ENCODE results near the gene PCNX2. TPM values are rescaled to one million over a fixed set of nuclear protein-coding genes. Genes with fewer than 3 reads are reported as not detected.
"Not testable (repeated sequence)": the region's sequence is repeated elsewhere in the genome, so short reads cannot be mapped to it uniquely, and the experiment has no call there.

Gene PCNX2
- total RNA-seq, 1 donor from 2014 or later, result 4.9 TPM

DNA sequence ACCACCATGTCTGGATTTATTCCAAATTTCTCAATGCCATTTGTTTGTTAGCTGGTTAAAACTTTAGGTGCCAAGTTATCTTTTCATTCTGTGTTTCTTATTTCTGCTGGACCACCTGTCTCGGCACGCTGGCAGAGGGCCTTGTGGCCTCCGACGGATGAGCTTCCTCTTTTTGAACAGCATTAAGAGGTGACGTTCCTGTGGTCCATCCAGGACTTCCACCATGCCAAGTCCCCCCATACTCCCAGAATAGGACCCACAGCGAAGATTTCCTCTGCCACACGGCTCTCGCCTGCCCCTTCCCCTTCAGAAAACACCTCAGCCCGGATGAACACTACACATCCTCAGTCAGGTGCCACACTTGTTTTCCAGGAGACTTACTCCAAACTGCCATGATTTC, 271.3 kb downstream of the PCNX2 start:
- DNase-seq (ENCODE audit: low read depth, low spot score), result no peak

DNA sequence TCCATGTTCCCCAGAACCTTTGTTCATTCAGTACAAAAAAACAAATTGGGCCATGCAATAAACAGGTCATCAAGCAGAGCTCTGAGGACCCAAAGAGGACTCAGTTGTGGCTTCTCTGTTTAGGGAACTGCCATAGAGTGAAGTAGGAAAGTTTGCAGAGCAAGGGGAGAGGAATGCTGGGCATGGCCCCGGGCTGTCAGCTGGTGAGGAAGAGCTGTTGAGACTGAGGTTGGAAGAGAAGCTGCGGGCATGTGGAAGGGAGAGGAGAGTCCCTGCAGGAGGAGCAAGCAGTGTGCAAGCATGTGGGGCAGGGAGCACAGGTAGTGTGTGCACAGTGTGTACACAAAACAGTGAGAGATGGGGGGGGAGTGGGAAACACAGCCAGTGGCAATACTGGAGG, 273.3 kb downstream of the PCNX2 start:
- no peak for DNase-seq (ENCODE audit: low read depth, low spot score)

DNA sequence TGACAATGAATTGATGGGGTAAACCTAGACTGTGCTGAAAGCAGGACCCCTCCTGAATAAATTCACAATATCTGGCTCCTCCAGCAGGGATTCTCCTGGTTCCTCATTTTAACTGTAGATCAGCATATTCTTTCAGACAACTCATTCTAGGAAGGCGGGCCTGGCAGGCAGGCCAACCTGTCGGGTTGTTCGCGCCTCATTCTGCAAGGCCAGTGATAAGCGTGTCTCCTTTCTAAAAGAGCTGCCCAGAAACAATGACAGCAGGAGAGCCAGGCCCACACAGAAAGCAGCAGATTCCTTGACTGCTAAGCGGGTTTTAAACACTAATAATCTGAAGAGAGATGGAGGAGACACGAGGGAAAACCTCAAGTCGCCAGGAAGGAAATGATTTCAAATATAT, 275.1 kb downstream of the PCNX2 start:
- no peak for DNase-seq (ENCODE audit: low read depth, low spot score)

GRCh38 chr1:233019778-233020325, 275.7 kb downstream of the PCNX2 start:
- DNase-seq (ENCODE audit: low read depth, low spot score), result no peak

- no peak for DNase-seq (ENCODE audit: low read depth, low spot score)
Observed at GRCh38 chr1:233019083-233019482, 276.4 kb downstream of the PCNX2 start.

- no peak for DNase-seq (ENCODE audit: low read depth, low spot score)
Observed at GRCh38 chr1:233016798-233017197, 278.7 kb downstream of the PCNX2 start.

DNA sequence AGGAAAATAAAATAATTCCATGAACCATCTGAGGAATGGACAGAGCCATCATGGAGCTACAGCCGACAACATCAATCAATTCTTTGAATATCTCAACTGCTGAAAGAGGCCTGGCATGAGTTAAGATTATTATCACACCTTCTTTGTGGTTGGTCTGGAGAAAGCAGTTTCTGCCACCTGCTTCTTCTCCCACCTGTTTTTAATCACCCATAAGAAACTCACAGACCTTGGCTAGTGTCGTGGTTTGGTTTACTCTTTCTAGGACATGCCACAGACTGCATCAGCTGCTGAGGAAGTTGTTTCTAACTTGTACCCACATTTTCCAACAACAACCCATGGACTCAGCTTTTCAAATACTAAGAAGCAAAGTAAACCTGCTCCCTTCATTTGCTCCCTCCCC, 279.6 kb downstream of the PCNX2 start:
- DNase-seq (ENCODE audit: low read depth, low spot score), result no peak

DNA sequence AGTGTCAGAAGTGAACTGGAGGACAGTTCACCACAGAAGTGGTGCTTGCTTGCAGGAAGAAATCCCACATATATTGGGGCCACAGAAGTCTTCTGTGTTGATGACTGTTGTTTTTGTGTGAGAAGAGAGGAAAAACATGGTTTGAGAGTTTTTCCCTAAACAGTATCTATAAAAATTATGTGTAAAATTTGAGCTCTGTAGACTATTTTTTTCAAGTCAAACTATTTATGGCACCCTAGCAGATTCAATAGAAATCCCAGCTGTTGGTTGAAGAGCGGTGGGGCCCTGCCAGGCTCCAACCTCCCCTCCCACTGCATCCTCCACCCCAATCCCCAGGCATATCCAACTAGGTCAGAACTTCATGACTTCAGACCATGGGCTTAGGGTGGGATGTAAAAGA, 283.5 kb downstream of the PCNX2 start:
- no peak for DNase-seq (ENCODE audit: low read depth, low spot score)

- DNase-seq (ENCODE audit: low read depth, low spot score), result no peak
Observed at GRCh38 chr1:233010146-233010545, 285.4 kb downstream of the PCNX2 start.

DNA sequence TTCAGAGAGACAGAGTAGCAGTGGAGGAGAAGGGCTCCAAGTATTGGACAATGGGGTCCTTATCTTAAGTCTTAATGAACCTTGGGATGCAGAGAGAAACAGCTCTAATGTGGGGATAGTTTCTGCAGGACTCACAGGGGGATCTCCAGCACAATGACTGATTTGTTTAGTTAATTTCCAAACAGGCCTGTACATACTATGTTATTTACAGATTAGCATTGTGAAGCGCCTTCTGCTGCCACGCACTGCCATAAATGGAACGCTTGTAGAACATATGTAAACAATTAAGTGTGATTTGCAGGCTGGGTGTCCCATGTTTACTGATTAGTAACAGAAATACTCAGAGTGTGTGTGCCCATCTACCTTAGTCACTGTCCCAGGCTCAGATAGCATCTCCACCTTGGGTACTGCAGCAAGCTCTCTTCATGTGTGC, 289.0 kb downstream of the PCNX2 start:
- no peak for DNase-seq (ENCODE audit: low read depth, low spot score)

DNA sequence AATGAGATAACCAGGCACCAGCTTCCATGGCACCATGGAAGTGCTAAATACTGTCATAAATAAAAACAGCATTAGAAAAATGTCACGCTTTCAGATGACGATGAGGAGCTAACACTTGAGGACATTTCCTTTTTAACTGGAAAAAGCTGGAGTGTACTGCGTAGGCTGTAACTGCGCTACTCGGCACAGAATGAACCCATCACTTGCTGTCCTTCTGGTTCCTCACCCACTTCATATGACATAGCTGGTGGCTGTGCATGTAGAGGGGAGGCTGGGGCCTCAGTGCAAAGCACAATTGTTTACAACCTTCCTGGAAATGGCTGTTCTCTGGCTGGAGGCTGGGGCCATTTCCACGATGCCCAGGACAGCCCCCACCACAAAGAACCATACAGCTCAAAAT, 289.4 kb downstream of the PCNX2 start:
- no peak for DNase-seq (ENCODE audit: low read depth, low spot score)

- no peak for DNase-seq (ENCODE audit: low read depth, low spot score)
Observed at GRCh38 chr1:233005703-233006102, 289.8 kb downstream of the PCNX2 start.

GRCh38 chr1:233005156-233005555, 290.4 kb downstream of the PCNX2 start:
- no peak for DNase-seq (ENCODE audit: low read depth, low spot score)

DNA sequence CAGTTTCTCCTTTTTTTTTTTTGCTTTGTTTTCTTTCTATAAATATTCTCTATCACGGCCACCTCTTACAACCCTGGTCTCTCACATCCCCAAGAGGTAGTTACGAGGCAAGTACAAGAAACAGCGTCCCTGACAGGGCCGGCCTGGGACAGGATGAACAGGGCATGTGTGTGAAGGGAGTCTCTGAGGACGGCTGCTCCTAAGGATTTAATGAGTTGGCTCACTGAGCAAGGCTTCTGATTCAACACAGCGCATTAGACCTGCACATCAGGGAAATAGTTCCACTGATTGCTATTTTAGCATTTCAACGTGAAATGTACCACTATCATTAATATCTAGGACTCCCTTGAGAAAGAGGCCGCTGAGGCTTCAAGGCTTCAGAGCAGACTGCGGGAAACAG, 291.1 kb downstream of the PCNX2 start:
- DNase-seq (ENCODE audit: low read depth, low spot score), result no peak

GRCh38 chr1:233003638-233004037, 291.9 kb downstream of the PCNX2 start:
- DNase-seq (ENCODE audit: low read depth, low spot score), result not testable (repeated sequence)

DNA sequence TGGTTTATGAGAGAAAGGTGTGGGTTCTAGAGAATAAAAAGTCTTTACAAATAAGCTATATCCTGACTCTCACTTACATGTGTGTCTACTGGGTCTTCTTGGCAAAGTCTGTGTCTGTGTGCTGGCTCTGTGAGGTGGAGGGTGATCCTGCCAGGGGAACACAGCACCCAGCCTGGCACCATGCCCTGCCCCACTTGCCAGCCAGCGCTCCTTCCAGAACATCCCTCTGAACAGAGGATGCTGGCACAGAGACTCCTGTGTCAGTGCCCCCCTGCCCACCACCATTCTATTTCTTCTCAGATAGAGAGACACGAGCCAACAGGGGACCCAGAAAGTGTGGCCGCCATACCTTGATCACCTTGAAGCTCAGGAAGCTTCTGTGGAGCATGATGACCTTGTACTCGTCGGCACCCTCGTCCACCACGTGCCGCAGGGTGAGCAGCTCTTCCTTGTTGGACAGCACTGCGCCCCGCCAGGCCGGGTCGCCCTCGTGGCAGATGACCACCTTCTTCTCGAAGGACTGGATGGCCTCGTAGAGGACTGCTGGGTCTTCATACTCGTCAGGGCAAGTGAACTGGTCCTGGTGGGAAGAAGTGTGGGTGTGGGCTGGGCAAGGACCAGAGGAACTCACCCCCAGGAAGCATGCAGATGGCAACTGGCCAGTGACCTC, 295.4 kb downstream of the PCNX2 start:
- DNase-seq (ENCODE audit: low read depth, low spot score), result no peak

DNA sequence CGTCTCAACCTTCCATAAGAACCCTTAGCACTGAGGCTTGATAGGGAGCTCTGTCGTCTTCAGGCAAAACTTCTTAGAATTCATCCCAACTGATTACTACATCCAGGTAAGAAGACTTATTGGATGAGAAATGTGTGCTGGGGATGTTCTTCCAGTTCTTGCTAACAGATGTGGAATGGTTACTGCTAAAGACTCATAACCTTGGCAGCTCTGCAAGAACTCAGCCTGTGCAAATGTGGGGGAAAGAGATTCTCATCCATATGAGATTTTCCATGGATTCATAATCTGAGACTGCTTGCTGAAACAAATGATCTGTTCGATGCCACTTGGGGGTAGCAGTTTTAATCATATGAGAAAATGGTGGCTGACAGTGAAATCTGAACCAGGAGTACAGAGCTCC, 296.9 kb downstream of the PCNX2 start:
- no peak for DNase-seq (ENCODE audit: low read depth, low spot score)

GRCh38 chr1:232998138-232998537, 297.4 kb downstream of the PCNX2 start:
- DNase-seq (ENCODE audit: low read depth, low spot score), result no peak

DNA sequence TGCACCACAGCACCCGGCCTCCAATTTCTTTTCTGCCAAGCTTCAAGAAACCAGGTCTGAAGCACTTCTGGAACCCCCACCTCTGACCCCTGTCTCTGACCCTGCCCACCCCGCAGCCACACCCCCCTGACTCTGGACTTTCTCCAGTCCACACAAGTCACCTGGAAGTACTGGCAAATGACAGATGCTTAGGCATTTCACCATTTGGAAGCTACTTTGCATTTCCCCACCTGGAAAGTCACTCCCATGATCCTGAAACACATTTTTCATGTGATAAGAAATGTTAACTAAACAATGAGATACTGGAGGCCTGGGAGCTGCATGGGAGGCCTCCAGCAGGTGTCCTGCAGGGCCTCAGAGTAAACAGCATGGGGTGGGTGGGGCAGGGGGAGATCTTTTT, 299.4 kb downstream of the PCNX2 start:
- no peak for DNase-seq (ENCODE audit: low read depth, low spot score)

DNA sequence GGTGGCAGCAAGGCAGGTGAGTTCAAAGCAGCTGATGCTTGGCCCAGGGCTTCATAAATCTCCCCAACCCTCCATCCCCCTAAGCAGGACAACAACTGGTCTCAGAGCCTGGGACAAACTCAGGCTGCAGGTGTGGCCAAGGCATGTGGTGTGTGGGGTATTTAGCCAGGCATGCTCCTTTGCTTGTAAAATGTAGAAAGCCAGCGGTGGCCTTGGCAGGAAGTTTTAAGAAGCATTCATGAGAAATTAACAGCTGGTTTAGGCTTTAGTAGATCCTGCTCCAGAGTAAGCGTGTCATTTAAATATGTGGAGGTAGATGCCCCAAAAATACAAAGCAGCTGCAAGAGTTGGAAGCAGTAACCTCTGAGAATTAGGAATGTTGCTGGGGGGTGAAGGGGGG, 300.3 kb downstream of the PCNX2 start:
- no peak for DNase-seq (ENCODE audit: low read depth, low spot score)

DNA sequence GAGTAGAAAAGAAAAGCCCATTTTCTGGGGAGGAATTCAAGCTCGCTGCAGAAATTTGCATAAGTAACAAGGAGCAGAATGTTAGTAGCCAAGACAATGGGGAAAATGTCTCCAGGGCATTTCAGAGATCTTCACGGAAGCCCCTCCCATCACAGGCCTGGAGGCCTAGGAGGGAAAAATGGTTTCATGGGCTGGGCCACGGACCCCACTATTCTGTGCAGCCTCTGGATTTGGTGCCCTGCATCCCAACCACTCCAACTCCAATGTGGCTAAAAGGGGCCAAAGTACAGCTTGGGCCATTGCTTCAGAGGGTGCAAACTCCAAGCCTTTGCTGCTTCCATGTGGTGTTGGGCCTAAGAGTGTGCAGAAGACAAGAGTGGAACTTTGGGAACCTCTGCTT, 302.0 kb downstream of the PCNX2 start:
- no peak for DNase-seq (ENCODE audit: low read depth, low spot score)

- DNase-seq (ENCODE audit: low read depth, low spot score), result no peak
Observed at GRCh38 chr1:232992227-232992626, 303.3 kb downstream of the PCNX2 start.

GRCh38 chr1:232991238-232991637, 304.3 kb downstream of the PCNX2 start:
- DNase-seq (ENCODE audit: low read depth, low spot score), result no peak
